Measurements from ENCODE around the gene TEX26.
"Not testable (repeated sequence)": the region's sequence is repeated elsewhere in the genome, so short reads cannot be mapped to it uniquely, and the experiment has no call there.

Gene TEX26

DNA sequence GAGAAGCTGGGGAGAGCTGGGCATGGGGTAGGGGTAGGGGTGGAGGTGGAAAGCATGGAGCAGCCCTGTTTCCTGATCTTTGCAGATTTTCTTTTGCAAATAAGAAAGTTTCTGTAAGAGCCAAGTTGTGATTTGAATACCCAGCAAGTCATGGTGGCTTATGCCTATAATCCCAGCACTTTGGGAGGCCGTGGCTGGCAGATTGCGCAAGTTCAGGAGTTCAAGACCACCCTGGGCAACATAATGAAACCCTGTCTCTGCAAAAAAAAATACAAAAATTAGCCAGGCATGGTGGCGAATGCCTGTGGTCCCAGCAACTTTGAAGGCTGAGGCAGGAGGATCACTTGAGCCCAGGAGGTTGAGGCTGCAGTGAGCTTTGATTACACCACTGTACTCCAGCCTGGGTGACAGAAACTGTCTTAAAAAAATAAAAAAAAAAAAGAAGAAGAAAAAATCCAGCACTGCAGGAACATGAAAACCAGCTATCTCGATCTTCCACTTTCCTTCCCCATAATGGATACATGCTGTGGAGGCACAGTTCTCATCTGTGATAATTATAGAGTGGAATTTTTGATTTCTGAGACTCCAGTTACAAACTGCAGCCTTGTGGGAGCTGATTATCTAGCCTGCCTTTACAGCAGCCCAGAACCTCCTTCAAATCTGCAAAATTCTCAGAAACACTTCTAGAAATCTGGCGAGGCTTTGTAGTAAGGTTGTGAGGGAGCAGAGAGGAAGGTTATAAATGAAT, 12.1 kb upstream of the TEX26 start:
- DNase-seq: no peak

DNA sequence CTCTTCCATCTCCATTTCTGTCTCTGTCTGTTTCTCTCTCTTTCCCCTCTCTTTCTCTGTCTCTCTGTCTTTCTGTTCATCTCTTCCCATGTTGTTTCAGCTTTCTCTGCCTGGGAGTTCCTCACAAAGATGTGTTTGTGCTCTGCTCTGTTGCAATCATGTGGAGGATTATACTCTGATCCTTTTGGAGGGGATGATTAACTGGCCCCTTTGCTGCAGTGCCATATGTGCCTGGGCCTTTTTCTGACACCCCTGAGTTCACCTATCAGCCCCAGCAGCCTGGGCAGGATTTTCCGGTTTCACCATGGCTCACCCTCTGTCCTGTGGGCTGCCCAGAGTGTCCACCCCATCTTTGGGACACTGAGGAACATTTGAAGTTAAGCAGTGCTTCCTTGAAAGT, 9.0 kb upstream of the TEX26 start:
- DNase-seq: no peak

DNA sequence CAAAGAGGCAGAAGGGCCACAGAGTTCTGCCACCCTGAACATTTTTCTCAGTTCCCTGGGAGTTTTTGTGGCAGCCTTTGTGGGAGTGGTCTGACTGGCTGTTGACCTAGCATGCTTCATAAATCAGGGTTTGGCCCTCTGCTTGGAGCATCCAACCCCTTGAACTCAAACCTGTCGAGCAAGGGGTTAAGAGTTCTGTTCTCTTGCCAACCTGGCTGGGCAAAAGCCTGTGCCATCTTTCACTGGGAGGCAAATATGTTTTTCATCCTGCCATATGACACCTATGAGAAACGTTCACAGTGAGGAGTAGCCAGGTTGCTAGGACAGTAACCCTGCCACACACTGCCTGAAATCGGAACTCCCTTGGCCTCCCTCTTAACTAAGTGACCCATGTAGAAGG, 7.7 kb upstream of the TEX26 start:
- no peak for DNase-seq

DNA sequence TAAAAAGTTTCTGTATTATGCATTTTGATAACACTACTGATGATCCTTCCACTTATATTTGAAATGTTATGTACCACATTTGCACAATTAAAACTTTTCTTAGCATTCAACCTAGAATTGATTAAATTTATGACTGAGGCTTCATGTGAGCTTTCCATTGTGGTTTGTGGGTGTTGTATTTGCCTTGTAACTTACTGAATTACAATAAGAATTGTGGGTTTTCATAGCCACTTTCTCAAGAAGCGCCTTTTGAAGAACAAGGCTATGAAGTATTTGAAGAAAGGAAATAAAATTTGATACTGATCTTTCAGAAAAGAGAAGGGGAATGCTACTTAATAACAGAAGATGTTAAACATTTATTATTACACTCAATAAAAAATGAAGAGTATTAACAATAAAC, 7.0 kb upstream of the TEX26 start:
- no peak for DNase-seq

DNA sequence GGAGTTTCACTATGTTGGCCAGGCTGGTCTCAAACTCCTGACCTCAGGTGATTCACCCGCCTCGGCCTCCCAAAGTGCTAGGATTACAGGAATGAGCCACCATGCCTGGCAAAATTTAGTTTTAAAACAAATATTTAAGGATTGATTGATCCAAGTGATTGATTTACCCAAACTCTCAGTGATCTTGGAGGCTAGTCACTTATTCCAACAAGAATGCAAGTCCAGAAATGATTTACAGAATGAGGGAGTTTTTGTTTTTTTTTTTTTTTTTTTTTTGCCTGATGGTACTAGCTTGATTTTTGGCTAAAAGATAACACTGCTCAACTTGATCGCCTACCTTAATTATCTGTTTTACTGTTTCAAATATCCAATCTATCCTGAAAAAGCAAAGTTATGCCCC, 5.7 kb upstream of the TEX26 start:
- no peak for DNase-seq

DNA sequence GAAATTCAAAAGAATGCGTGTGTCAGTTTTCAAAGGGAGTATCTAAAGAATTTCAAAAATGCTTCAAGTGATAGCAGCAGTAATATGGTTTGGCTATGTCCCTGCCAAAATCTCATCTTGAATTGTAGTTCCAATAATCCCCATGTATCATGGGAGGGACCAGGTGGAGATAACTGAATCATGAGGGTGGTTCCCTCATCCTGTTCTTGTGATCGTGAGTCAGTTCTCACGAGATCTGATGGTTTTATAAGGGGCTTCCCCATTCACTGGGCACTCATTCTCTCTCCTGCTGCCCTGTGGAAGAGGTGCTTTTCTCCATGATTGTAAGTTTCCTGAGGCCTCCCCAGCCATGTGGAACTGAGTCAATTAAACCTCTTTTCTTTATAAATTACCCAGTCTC, 5.3 kb upstream of the TEX26 start:
- not testable (repeated sequence) for DNase-seq

DNA sequence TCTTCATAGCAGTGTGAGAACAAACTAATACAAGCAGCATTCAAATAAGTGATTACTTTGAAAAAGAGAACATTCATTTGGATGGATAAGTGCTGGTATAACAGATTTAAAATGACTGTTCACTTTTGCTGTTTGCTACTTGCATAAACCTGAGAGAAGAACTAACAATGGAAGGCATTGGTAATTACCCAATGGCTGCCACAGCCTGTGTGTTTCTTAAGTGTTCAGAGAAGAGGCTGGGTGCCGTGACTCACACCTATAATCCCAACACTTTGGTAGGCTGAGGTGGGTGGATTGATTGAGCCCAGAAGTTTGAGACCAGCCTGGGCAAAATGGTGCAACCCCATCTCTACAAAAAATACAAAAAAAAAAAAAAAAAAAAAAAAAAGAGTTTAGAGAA, 4.9 kb upstream of the TEX26 start:
- no peak for DNase-seq

DNA sequence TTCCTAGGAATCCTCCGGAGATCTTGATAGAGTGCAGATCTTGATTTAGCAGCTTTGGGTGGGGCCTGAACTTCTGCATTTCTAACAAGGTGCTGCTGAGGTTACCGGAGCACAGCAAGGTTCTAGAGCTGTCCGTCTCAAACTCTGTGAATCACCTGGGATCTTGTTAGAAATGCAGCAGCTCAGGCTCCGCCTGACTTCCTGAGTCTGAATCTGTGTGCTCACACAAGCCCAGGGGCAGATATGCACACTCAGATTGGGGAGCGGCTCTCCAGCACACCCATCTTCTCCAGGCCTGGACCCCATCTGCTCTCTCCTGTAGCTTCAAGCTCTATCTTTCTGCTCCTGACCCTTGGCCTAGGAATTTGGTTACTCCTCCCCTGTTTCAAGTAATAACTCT, 3.5 kb upstream of the TEX26 start:
- no peak for DNase-seq

DNA sequence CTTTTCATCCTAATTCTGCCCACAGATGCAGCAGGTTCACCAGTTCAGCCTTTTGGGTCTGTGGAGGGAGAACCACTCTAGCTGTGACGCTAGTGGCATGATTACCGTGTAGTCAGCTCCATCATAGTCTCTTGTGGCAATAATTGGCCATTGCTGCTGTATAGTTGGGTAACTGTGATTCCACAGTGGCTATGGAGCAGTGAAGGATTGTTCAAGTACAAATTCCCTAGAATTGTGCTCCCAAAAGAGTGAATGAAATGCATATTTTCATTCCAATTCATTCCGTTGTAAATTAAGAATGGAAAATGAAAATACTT, 856 bp downstream of the TEX26 start:
- peak; percentile 3 for DNase-seq

DNA sequence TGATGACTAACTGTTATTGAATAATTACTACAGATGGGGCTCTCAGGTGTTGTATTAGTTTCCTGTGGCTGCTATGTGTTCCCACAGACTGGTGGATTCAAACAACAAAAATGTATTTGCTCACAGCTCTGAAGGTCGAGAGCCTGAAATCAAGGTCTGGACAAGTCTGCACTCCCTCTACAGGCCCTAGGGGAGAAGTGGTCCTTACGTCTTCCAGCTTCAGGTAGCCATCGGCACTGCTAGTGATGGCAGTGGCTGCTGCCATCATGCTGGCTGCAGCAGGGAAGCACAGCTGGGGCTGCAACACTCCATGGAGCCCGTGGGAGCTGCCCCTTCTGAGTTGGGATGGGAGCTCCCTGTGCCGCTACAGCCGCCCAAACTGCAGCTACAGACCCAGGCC, 1.9 kb downstream of the TEX26 start:
- DNase-seq: no peak

DNA sequence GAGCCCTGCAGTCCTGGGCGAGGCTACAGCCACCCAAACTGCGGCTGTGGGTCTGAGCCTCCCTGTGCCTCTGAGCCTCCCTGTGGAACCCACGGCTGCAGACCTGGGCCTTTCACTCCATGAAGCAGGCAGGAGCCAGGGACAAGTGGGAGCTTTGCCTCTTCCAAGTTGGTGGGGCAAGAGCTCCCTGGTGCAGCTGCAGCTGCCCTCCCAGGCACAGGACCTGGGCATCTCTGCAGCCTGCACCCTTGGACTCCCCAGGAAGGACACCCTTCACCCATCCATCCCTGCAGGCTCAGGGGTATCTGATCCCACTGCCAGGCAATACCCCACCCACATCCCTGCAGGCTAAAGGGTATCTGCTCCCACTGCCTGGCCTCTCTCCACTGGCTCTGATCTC, 2.3 kb downstream of the TEX26 start:
- no peak for DNase-seq

DNA sequence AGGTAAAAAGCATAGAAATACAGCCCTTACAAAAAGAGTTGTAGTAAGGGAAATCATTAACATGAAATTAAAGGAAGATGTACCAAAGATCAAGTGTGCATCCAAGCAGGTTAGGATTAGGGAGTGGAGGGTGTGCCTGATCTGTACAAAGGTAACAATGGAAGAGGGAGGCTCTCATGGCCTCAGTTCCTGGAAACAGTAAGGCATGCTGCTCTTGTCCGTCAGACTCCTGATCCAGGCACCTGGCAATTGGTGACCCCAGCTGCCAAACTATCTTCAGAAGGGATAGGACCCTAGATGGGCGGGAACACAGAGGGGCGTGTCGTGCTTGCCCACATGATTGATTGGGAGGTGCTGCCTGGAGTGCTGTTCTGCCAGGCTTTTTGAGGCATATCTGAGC, 4.5 kb downstream of the TEX26 start:
- no peak for DNase-seq

DNA sequence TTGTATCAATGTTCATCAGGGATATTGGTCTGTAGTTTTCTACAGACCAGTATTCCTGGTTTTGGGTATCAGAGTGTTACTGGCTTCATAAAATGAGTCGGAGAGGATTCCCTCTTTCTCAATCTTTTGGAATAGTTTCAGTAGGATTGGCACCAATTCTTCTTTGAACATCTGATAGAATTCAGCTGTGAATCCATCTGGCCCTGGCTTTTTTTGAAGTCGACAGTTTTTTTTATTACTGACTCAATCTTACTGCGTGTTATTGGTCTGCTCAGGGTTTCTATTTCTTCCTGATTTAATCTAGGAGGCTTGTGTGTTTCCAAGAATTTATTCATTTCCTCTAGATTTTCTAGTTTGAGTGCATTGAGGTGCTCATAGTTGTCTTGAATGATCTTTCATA, 11.4 kb downstream of the TEX26 start:
- DNase-seq: no peak

DNA sequence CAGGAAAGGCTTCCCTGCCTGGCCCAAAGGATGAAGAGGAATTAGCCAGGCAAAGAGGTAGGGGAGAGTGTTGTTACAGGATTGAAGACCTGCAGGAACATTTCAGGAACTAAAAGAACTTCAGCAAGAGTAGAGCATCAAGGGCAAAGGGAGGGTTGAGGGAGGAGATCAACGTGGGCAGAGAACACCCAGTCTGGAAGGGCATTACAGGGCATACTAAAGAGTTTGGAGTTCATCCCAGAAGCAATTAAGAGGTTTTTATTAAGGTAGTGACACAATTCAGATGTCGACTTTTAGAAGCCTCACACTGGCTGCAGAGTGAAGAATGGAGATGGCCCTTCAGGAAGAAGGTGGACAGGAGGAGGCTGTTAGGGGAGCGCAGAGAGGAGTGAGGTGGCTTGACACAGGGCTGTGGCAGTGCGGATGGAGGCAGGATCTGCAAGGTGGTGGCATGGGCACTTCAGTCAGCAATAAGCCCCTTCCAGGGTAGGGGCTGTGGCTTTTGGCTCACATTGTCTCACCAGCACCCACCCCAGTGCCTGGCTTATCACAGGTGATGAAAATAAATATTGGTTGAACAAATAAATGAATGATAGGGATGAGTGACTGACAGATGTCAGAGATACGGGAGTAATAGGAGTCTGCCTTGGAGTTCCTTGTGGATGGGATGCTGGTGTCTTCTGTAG, 24.9 kb downstream of the TEX26 start:
- DNase-seq: no peak

DNA sequence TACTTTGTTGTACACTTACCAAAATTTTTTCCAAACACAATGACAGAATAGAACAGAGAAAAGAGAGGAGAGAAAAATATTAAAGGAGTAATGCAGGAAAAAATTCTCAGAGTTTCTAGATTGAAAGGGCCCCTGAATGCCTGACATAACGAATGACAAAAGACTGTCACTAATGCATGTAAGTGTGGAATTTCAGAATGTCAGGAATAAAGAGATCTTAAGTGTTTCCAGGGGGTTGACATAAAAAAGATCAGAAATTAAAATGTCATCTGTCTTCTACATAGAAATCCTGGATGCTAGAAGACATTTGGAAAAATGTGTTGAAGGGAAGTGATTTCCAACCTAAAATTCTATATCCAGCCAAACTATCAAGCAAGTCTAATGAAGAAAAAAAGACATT, 27.2 kb downstream of the TEX26 start:
- DNase-seq: no peak

DNA sequence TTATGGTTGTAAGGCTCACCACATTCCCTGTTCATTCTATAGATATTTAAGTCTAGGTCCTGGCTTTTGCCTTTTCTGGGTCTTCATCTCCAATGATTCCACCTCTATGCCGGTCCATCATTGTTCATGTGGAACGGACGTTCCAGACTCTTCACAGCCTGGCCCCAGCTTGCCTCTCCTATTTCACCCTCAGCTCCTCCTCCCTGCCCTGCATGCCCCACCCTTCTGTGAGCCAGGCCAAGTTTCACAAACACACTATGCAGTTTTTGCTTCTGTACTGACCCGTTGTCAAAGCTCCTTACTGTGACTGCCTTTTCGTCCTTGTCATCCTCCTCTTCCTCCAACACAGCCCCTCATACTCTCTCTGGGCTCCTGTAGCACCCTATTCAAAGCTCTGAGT, 31.3 kb downstream of the TEX26 start:
- DNase-seq: no peak

DNA sequence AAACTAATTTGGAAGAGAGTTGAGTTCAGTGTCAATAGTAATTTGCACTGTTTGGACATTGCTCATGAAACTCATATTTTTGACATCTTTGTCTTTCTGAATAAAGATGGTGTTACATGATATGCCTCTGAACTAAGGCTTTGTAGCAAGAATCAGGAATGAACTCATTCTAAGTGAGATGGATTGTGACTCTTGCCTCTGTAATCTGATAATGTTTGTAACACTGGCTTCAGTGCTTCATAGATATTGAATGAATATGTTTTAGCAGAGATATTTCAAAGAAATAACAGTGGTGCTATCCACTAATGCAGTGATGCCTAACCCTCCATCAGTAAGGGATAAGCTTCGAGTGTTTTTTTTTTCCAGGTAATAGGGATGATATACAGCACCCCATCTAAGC, 32.9 kb downstream of the TEX26 start:
- no peak for DNase-seq

DNA sequence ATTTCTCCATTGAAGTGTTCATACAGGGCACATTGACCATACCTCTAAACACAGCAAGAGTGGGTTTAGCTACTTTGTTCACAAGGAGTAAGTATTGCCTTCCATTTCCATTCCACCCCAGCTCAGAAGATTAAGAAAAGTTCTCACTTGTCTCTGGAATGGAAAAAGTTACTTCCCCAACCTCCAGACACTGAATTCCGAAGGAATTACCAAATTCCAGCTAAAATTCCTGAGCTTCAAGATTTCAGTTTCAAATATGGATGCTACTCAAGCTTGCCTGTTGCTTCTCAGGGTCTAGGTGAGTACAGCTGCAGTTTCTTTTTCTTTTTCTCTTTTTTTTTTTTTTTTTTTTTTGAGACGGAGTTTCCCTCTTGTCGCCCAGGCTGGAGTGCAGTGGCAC, 33.6 kb downstream of the TEX26 start:
- no peak for DNase-seq

DNA sequence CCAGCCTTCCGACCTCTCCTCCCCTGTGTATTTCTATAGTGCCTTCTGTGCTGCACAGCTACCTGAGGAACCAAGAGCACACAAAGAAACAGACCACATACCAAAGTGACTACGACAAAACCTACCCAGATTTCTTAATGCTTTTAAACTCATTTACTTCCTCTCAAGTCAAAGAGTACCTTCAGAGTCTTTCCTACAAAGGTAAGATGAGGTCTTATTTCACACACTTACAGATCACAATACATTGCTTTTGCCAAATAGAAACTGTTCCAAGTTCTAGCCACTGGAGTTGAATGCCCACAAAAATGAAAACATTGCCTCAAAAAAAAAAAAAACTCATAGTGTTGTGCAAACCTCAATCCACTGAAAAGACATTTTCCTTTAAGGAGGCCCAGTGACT, 36.4 kb downstream of the TEX26 start:
- no peak for DNase-seq

DNA sequence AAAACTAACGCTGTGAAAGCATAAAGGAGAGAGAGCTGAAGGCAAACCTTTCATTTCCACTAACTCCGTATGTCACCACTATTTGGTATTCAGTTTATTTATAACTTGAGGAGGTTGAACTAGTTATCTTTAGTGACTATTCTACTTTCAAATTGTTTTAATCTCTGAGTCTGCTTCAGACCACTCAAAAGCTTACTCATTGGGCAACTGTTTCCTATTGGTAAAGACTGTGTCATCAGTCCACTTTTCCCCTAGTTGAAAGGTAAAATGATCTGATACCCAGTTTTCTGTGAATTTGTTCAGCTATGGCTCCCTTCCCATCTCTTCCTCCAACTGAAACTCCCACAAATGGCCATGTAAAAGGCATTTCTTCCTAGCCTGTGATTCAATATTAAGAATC, 39.1 kb downstream of the TEX26 start:
- no peak for DNase-seq

DNA sequence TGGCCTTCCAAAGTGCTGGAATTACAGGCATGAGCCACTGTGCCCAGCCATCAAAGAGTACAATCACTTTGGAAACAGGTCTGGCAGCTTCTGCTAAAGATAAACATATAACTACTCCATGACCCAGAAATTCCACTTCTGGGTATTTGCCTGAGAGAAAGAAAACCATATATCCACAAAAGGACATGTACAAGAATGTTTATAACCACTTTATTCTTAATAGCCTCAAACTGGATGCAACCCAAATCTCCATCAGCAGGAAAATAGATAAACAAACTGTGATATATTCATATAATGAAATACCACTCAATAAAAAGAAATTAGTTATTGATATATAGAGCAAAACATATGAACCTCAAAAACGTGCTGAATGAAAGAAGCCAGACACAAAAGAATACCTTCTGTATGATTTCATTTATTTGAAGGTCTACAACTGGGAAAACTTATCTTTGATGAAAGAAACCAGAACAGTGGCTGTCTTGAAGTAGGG, 40.5 kb downstream of the TEX26 start:
- no peak for DNase-seq

DNA sequence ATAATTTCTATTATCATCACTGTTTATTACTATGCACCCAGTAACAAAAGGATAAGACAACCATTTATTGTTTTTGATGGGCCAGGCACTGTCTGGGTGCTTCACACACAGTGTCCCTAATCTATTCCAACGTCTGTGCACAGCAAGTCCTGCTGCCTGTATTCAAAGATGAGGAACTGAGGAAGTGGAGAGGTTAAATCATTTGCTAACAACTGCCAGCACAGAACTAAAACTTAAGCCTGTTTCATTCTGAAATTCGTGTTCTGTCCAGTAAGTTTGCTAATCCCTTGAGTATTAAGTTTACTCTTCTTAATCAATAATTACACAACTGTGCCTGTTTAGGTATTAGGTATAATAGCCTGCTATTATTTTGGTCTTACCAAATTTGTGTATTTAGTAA, 41.9 kb downstream of the TEX26 start:
- DNase-seq: no peak

DNA sequence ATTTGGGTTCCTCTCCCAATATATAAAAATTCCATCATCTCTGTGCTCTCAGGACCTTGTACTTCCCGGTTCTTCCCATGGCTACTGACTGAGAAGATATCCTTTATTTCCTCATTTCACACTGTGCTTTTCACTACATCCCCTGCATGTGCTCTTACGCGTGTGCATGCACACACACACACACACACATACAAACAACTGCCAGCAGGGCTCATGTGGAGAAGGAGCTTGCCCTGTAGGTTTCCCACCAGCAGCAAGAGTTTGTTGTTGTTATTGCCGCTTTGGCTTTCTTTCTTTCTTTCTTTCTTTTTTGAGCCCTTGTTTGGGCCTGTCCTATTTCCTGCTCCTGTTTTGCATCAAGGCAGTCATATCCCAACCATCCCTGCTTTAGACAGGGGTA, 43.6 kb downstream of the TEX26 start:
- no peak for DNase-seq

DNA sequence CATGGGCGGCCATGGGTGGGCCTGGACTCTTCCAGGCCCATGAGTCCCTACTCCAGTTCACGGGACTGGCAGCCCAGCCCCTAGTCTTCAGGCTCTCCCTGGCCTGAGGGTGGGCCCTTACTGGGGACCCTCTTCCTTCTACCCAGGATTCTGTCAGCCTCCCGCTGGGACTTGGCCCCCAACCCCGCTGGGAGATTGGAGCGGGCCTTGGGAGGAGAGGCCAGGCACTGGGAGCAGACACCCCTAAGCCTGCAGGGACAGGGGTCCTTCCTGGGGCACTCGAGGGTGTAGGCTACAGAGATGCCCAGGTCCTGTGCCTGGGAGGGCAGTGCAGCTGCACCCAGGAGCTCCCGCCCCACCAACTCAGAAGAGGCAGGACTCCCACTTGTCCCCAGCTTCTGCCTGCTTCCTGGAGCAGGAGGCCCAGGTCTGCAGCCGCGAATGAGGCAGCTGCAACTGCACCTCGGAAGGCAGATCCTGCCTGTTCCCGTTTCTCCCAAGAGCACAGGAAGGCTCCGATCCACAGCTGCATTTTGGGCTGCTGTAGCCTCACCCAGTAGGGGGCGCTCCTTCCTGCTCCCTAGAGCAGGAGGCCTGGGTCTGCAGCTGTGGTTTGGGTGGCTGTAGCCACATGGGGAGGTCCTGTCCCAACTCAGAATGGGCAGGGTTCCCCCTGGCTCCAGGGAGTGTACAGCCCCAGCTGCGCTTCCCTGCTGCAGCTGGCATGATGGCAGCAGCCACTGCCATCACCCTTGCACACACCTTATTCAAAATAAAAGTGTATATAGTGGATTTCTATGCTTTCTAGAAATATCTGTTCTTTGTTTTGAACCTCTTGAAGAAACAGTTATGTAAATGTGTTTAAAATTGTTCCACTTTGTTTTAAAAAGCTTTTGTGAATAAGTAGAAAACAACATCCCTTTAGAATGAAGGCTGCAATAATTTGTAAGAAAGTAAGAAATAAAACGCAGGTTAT, 46.8 kb downstream of the TEX26 start:
- DNase-seq: no peak
